Panc1 (cell line): ENCODE measurements around the gene FXR2. TPM values are rescaled to one million over a fixed set of nuclear protein-coding genes. Genes with fewer than 3 reads are reported as not detected.

Source experiments
- ATAC-seq: fragments of 200-7000 bp; cut with Tn5 transposase; 2 replicates; pipeline ENCODE4 v1.9.1; 2020; ENCODE audit warnings: mild to moderate bottlenecking, moderate library complexity
- BruUV-seq: library from RNA; stranded (reverse); fragments of 400-500 nt; replicated peaks from 2 replicates; lab custom pipeline; 2021; lab: Mats Ljungman, UMichigan
- CTCF ChIA-PET: fragments of 300-600 bp; sonication (Branson Sonifier 250); formaldehyde crosslinking; loops from one replicate; lab custom pipeline; 2022; ENCODE audit warnings: antibody characterized with exemption; lab: Charles Lee
- POLR2A ChIA-PET: fragments of 300-600 bp; sonication (Branson Sonifier 250); formaldehyde crosslinking; loops from one replicate; lab custom pipeline; 2022; ENCODE audit warnings: antibody characterized with exemption; lab: Charles Lee
- DNase-seq: peaks from one replicate; pipeline ENCODE4 v3.0.0-alpha.2; 2010; ENCODE audit warnings: low read depth, low spot score
- H3K27ac ChIP-seq: 2 replicates; pipeline ENCODE4 v1.5.1; 2011; ENCODE audit warnings: mild to moderate bottlenecking, low read length, inconsistent platforms
- H3K27me3 ChIP-seq: fragments of 200-500 bp; sonication (Bioruptor generic); 2 replicates; pipeline ENCODE4 v1.6.0; 2014; ENCODE audit warnings: low read length, inconsistent platforms; ENCODE audit not compliant: control insufficient read depth, insufficient read depth
- H3K36me3 ChIP-seq: fragments of 200-500 bp; sonication (Bioruptor generic); 2 replicates; pipeline ENCODE4 v1.5.1; 2014; ENCODE audit warnings: inconsistent platforms, mild to moderate bottlenecking, low read length, moderate library complexity; ENCODE audit not compliant: control insufficient read depth, insufficient read depth
- H3K4me1 ChIP-seq: 2 replicates; pipeline ENCODE4 v1.5.1; 2011; ENCODE audit warnings: inconsistent platforms, mild to moderate bottlenecking, low read length, moderate library complexity; ENCODE audit not compliant: control insufficient read depth, insufficient read depth
- H3K4me3 ChIP-seq, 2 experiments: 2 replicates each; pipeline ENCODE4 v1.5.1; 2011 to 2012; ENCODE audit warnings: low read depth in 2 of 2, low read length in 2 of 2, mild to moderate bottlenecking in 2 of 2, inconsistent platforms in 1 of 2, moderate library complexity in 1 of 2
- H3K9me3 ChIP-seq: fragments of 200-500 bp; sonication (Bioruptor generic); 2 replicates; pipeline ENCODE4 v1.5.1; 2014; ENCODE audit warnings: low read depth, mild to moderate bottlenecking, inconsistent platforms, low read length, moderate library complexity; ENCODE audit not compliant: control insufficient read depth, insufficient read depth
- CTCF ChIP-seq: fragments of 450-650 bp; IDR thresholded peaks from 2 replicates; pipeline ENCODE4 v1.5.1; 2017; ENCODE audit warnings: mild to moderate bottlenecking
- POLR2AphosphoS5 ChIP-seq: IDR thresholded peaks from 2 replicates; pipeline ENCODE4 v1.6.1; 2012; ENCODE audit warnings: mild to moderate bottlenecking, low read depth, low read length, moderate library complexity
- REST ChIP-seq, 2 experiments: IDR thresholded peaks; 2 replicates each; pipeline ENCODE4 v1.6.1; 2011 to 2012; ENCODE audit warnings: low read depth in 2 of 2, control low read depth in 1 of 2, low read length in 1 of 2, mild to moderate bottlenecking in 1 of 2, moderate library complexity in 1 of 2; ENCODE audit not compliant: insufficient read depth in 1 of 2
- SIN3A ChIP-seq: IDR thresholded peaks from 2 replicates; pipeline ENCODE4 v1.6.1; 2012; ENCODE audit warnings: low read depth, mild to moderate bottlenecking, low read length, moderate library complexity, borderline replicate concordance; ENCODE audit not compliant: insufficient read depth
- TCF7L2 ChIP-seq: IDR thresholded peaks from 2 replicates; pipeline ENCODE4 v1.6.1; 2011; ENCODE audit warnings: mild to moderate bottlenecking, low read depth, low read length, inconsistent platforms
- in situ Hi-C: cut with HindIII; loops from 2 replicates; pipeline ENCODE4 v1.10.0; 2016; ENCODE audit warnings: low sequenced_read_pairs, low pct_unique_long_range_greater_than_20kb
- intact Hi-C: fragments of 100-400 bp; cut with micrococcal nuclease; formaldehyde crosslinking; loops from one replicate; pipeline ENCODE4 v1.10.0; 2022; ENCODE audit not compliant: unreplicated experiment
- total RNA-seq: library from RNA; stranded (reverse); gene quantifications from one replicate; pipeline ENCODE4 v1.2.1, GENCODE V29; 2021; ENCODE audit not compliant: unreplicated experiment

Gene FXR2
- total RNA-seq, 1 experiment from 2014 or later = 39.7 TPM

- Histone ChIP-seq H3K27ac (no peak overlapping the region), H3K4me1 (peaks cover 5% of the 10 kb centered on the region; the same call in 1 of the 2 replicates), H3K36me3 (no peaks in the 10 kb centered on the region), H3K9me3 (no peaks in the 10 kb centered on the region), H3K4me3 (no peak overlapping the region), H3K27me3 (no peaks in the 10 kb centered on the region)
- no TSS peak for BruUV-seq
- in situ Hi-C loops = no loop called here
- POLR2A ChIA-PET = no interaction called here
- intact Hi-C loops = no loop called here
- ATAC-seq (no peak), DNase-seq (no peak)
- CTCF ChIA-PET = no interaction called here
- TF ChIP-seq REST (IDR thresholded peaks at IDR 0.05; ENCODE audit: insufficient read depth in 1 of 2, low read depth in 2 of 2, low read length in 1 of 2) = no peak
- no peak for TF ChIP-seq TCF7L2
- no peak for TF ChIP-seq CTCF
- no peak for TF ChIP-seq POLR2AphosphoS5
- TF ChIP-seq SIN3A = no peak
These were observed 63.3 kb downstream of the FXR2 start for GRCh38 chr17:7551396-7551795.

- no peak for DNase-seq
- intact Hi-C loops = no loop called here
- TF ChIP-seq CTCF (no peak), TCF7L2 (no peak)
- H3K27ac ChIP-seq = no peak overlapping the region
- no peaks in the 10 kb centered on the region for H3K36me3 ChIP-seq
- no peak for ATAC-seq
- ChIA-PET CTCF (no interaction called here), POLR2A (no interaction called here)
- H3K9me3 ChIP-seq = no peaks in the 10 kb centered on the region
- in situ Hi-C loops = no loop called here
- no TSS peak for BruUV-seq
- peaks cover 5% of the 10 kb centered on the region; the same call in 1 of the 2 replicates for H3K4me1 ChIP-seq
- no peak overlapping the region for H3K4me3 ChIP-seq
- no peaks in the 10 kb centered on the region for H3K27me3 ChIP-seq
These were observed 64.4 kb downstream of the FXR2 start for GRCh38 chr17:7550344-7550743.
